ENCODE results near the gene PLOD3.

- TF ChIP-seq POLR2AphosphoS5 (IDR thresholded peaks at IDR 0.05; ENCODE audit: borderline replicate concordance, low read depth, low read length) (no peak), EZH2 (IDR thresholded peaks at IDR 0.05) (no peak)
Measured at GRCh38 chr7:101265622-101266516, 48.5 kb upstream of the PLOD3 start.
